HG02885 (cell line): ENCODE results near the gene TGFB2.

Source experiments
- ATAC-seq: cut with Tn5 transposase; IDR thresholded peaks from one replicate; pipeline ENCODE4 v1.9.1; 2021; ENCODE audit warnings: mild to moderate bottlenecking; ENCODE audit not compliant: unreplicated experiment, poor library complexity

TGFB2 gene

GRCh38 chr1:218454700-218455282 lies 109.7 kb downstream of the TGFB2 start:
- no peak for ATAC-seq

- peak; percentile 41 for ATAC-seq
Observed at GRCh38 chr1:218456444-218456843, 111.3 kb downstream of the TGFB2 start.

GRCh38 chr1:218459450-218459849 lies 114.3 kb downstream of the TGFB2 start:
- ATAC-seq: no peak

- no peak for ATAC-seq
Observed at GRCh38 chr1:218459878-218460711, 115.0 kb downstream of the TGFB2 start.

- ATAC-seq: no peak
Observed at GRCh38 chr1:218461351-218461750, 116.2 kb downstream of the TGFB2 start.

- ATAC-seq: no peak
Observed at GRCh38 chr1:218462116-218462515, 117.0 kb downstream of the TGFB2 start.

GRCh38 chr1:218462587-218462986 lies 117.5 kb downstream of the TGFB2 start:
- no peak for ATAC-seq

GRCh38 chr1:218463194-218464156 lies 118.3 kb downstream of the TGFB2 start:
- ATAC-seq: no peak

- ATAC-seq: no peak
Observed at GRCh38 chr1:218464871-218465270, 119.7 kb downstream of the TGFB2 start.

GRCh38 chr1:218466341-218467010 lies 121.3 kb downstream of the TGFB2 start:
- ATAC-seq: no peak

- no peak for ATAC-seq
Observed at GRCh38 chr1:218467101-218468072, 122.3 kb downstream of the TGFB2 start.

GRCh38 chr1:218468711-218469110 lies 123.6 kb downstream of the TGFB2 start:
- ATAC-seq: no peak

GRCh38 chr1:218472885-218473284 lies 127.7 kb downstream of the TGFB2 start:
- ATAC-seq: no peak

- peak; percentile 73 for ATAC-seq
Observed at GRCh38 chr1:218473522-218473921, 128.4 kb downstream of the TGFB2 start.

- ATAC-seq: no peak
Observed at GRCh38 chr1:218474128-218474527, 129.0 kb downstream of the TGFB2 start.

- ATAC-seq: no peak
Observed at GRCh38 chr1:218475275-218475674, 130.1 kb downstream of the TGFB2 start.

- no peak for ATAC-seq
Observed at GRCh38 chr1:218475699-218476098, 130.6 kb downstream of the TGFB2 start.

- ATAC-seq: no peak
Observed at GRCh38 chr1:218476385-218476784, 131.2 kb downstream of the TGFB2 start.

- no peak for ATAC-seq
Observed at GRCh38 chr1:218478336-218478735, 133.2 kb downstream of the TGFB2 start.
